Panc1 (cell line): Measurements from ENCODE around the gene CCDC127. TPM values are rescaled to one million over a fixed set of nuclear protein-coding genes. Genes with fewer than 3 reads are reported as not detected.
A peak's percentile ranks its signal among the peaks of the same experiment; 100 is the strongest.
"Not testable (repeated sequence)": the region's sequence is repeated elsewhere in the genome, so short reads cannot be mapped to it uniquely, and the experiment has no call there.

Source experiments
- ATAC-seq: fragments of 200-7000 bp; cut with Tn5 transposase; 2 replicates; pipeline ENCODE4 v1.9.1; 2020; ENCODE audit warnings: mild to moderate bottlenecking, moderate library complexity
- BruUV-seq: library from RNA; stranded (reverse); fragments of 400-500 nt; replicated peaks from 2 replicates; lab custom pipeline; 2021; lab: Mats Ljungman, UMichigan
- CTCF ChIA-PET: fragments of 300-600 bp; sonication (Branson Sonifier 250); formaldehyde crosslinking; loops from one replicate; lab custom pipeline; 2022; ENCODE audit warnings: antibody characterized with exemption; lab: Charles Lee
- POLR2A ChIA-PET: fragments of 300-600 bp; sonication (Branson Sonifier 250); formaldehyde crosslinking; loops from one replicate; lab custom pipeline; 2022; ENCODE audit warnings: antibody characterized with exemption; lab: Charles Lee
- DNase-seq: peaks from one replicate; pipeline ENCODE4 v3.0.0-alpha.2; 2010; ENCODE audit warnings: low read depth, low spot score
- H3K27ac ChIP-seq: 2 replicates; pipeline ENCODE4 v1.5.1; 2011; ENCODE audit warnings: mild to moderate bottlenecking, low read length, inconsistent platforms
- H3K27me3 ChIP-seq: fragments of 200-500 bp; sonication (Bioruptor generic); 2 replicates; pipeline ENCODE4 v1.6.0; 2014; ENCODE audit warnings: low read length, inconsistent platforms; ENCODE audit not compliant: control insufficient read depth, insufficient read depth
- H3K36me3 ChIP-seq: fragments of 200-500 bp; sonication (Bioruptor generic); 2 replicates; pipeline ENCODE4 v1.5.1; 2014; ENCODE audit warnings: inconsistent platforms, mild to moderate bottlenecking, low read length, moderate library complexity; ENCODE audit not compliant: control insufficient read depth, insufficient read depth
- H3K4me1 ChIP-seq: 2 replicates; pipeline ENCODE4 v1.5.1; 2011; ENCODE audit warnings: inconsistent platforms, mild to moderate bottlenecking, low read length, moderate library complexity; ENCODE audit not compliant: control insufficient read depth, insufficient read depth
- H3K4me3 ChIP-seq, 2 experiments: 2 replicates each; pipeline ENCODE4 v1.5.1; 2011 to 2012; ENCODE audit warnings: low read depth in 2 of 2, low read length in 2 of 2, mild to moderate bottlenecking in 2 of 2, inconsistent platforms in 1 of 2, moderate library complexity in 1 of 2
- H3K9me3 ChIP-seq: fragments of 200-500 bp; sonication (Bioruptor generic); 2 replicates; pipeline ENCODE4 v1.5.1; 2014; ENCODE audit warnings: low read depth, mild to moderate bottlenecking, inconsistent platforms, low read length, moderate library complexity; ENCODE audit not compliant: control insufficient read depth, insufficient read depth
- CTCF ChIP-seq: fragments of 450-650 bp; IDR thresholded peaks from 2 replicates; pipeline ENCODE4 v1.5.1; 2017; ENCODE audit warnings: mild to moderate bottlenecking
- POLR2AphosphoS5 ChIP-seq: IDR thresholded peaks from 2 replicates; pipeline ENCODE4 v1.6.1; 2012; ENCODE audit warnings: mild to moderate bottlenecking, low read depth, low read length, moderate library complexity
- REST ChIP-seq, 2 experiments: IDR thresholded peaks; 2 replicates each; pipeline ENCODE4 v1.6.1; 2011 to 2012; ENCODE audit warnings: low read depth in 2 of 2, control low read depth in 1 of 2, low read length in 1 of 2, mild to moderate bottlenecking in 1 of 2, moderate library complexity in 1 of 2; ENCODE audit not compliant: insufficient read depth in 1 of 2
- SIN3A ChIP-seq: IDR thresholded peaks from 2 replicates; pipeline ENCODE4 v1.6.1; 2012; ENCODE audit warnings: low read depth, mild to moderate bottlenecking, low read length, moderate library complexity, borderline replicate concordance; ENCODE audit not compliant: insufficient read depth
- TCF7L2 ChIP-seq: IDR thresholded peaks from 2 replicates; pipeline ENCODE4 v1.6.1; 2011; ENCODE audit warnings: mild to moderate bottlenecking, low read depth, low read length, inconsistent platforms
- in situ Hi-C: cut with HindIII; loops from 2 replicates; pipeline ENCODE4 v1.10.0; 2016; ENCODE audit warnings: low sequenced_read_pairs, low pct_unique_long_range_greater_than_20kb
- intact Hi-C: fragments of 100-400 bp; cut with micrococcal nuclease; formaldehyde crosslinking; loops from one replicate; pipeline ENCODE4 v1.10.0; 2022; ENCODE audit not compliant: unreplicated experiment
- total RNA-seq: library from RNA; stranded (reverse); gene quantifications from one replicate; pipeline ENCODE4 v1.2.1, GENCODE V29; 2021; ENCODE audit not compliant: unreplicated experiment

CCDC127 gene
- total RNA-seq, 1 experiment from 2014 or later: 8.1 TPM

GRCh38 chr5:219460-219863 lies 1.5 kb upstream of the CCDC127 start:
- Histone ChIP-seq H3K36me3 (no peaks in the 10 kb centered on the region; the same call in 1 of the 2 replicates), H3K27me3 (no peaks in the 10 kb centered on the region), H3K4me3 (peak overlapping the region; percentile 77 to 87), H3K9me3 (no peaks in the 10 kb centered on the region), H3K27ac (peak overlapping the region; percentile 90), H3K4me1 (peaks cover 16% of the 10 kb centered on the region)
- DNase-seq (no peak), ATAC-seq (0 out of 2 replicates have a peak, but pooled peaks have one; percentile 7)
- BruUV-seq: no TSS peak
- intact Hi-C loops: no loop called here
- in situ Hi-C loops: no loop called here
- POLR2A ChIA-PET: interaction anchor here (0.6 kb wide), 1 partner anchor 61 kb away, joined by 3 read pairs; no protein-coding TSS in a partner anchor
- TF ChIP-seq REST (IDR thresholded peaks at IDR 0.05; ENCODE audit: insufficient read depth in 1 of 2, low read depth in 2 of 2, low read length in 1 of 2) (no peak), TCF7L2 (no peak), SIN3A (no peak), CTCF (no peak), POLR2AphosphoS5 (no peak)
- CTCF ChIA-PET: no interaction called here

- Histone ChIP-seq H3K36me3 (no peaks in the 10 kb centered on the region; the same call in 1 of the 2 replicates), H3K4me3 (peak overlapping the region; percentile 77 to 87), H3K9me3 (no peaks in the 10 kb centered on the region), H3K27me3 (no peaks in the 10 kb centered on the region), H3K27ac (peak overlapping the region; percentile 90), H3K4me1 (peaks cover 16% of the 10 kb centered on the region)
- ATAC-seq (peak; percentile 77), DNase-seq (no peak)
- BruUV-seq: no TSS peak
- POLR2A ChIA-PET: no interaction called here
- CTCF ChIA-PET: interaction anchor here (0.6 kb wide), 1 partner anchor 56 kb away, joined by 3 read pairs; no protein-coding TSS in a partner anchor
- in situ Hi-C loops (no loop called here), intact Hi-C loops (no loop called here)
- TF ChIP-seq POLR2AphosphoS5: no peak
- TF ChIP-seq TCF7L2: no peak
- 0 out of 2 replicates have a peak, but pooled peaks have one; percentile 52 for TF ChIP-seq SIN3A
- TF ChIP-seq CTCF: no peak
- no peak for TF ChIP-seq REST (IDR thresholded peaks at IDR 0.05; ENCODE audit: insufficient read depth in 1 of 2, low read depth in 2 of 2, low read length in 1 of 2)
These were observed 721 bp upstream of the CCDC127 start for GRCh38 chr5:218457-219291.

GRCh38 chr5:216076-216475 lies 1.9 kb downstream of the CCDC127 start:
- DNase-seq, CTCF ChIA-PET, H3K4me3 ChIP-seq, POLR2A ChIA-PET, ATAC-seq, H3K36me3 ChIP-seq, H3K27ac ChIP-seq, H3K27me3 ChIP-seq, H3K9me3 ChIP-seq, intact Hi-C loops, BruUV-seq, in situ Hi-C loops: not testable (repeated sequence)
- peaks cover 10% of the 10 kb centered on the region for H3K4me1 ChIP-seq
